ENCODE results near the gene CCM2. TPM values are rescaled to one million over a fixed set of nuclear protein-coding genes. Genes with fewer than 3 reads are reported as not detected.

Gene CCM2
- total and polyA plus RNA-seq, 2 experiments from 2014 or later: 24.9 to 40.1 TPM

- no peak overlapping the region for H3K27ac ChIP-seq (ENCODE audit: low read depth)
- H3K4me3 Mint-ChIP-seq: no peak overlapping the region
- H3K27me3 Mint-ChIP-seq (ENCODE audit: insufficient read depth, low read depth, poor library complexity): peaks cover 4% of the 10 kb centered on the region
- peaks cover 21% of the 10 kb centered on the region for H3K36me3 Mint-ChIP-seq (ENCODE audit: low read depth)
- peaks cover 18% of the 10 kb centered on the region for H3K9me3 Mint-ChIP-seq
- peaks cover 4% of the 10 kb centered on the region for H3K4me1 Mint-ChIP-seq
- no peak for ATAC-seq
- no peaks in the 10 kb centered on the region for H3K27me3 ChIP-seq (ENCODE audit: insufficient read depth)
- no peak overlapping the region for H2AFZ ChIP-seq
- H3K4me3 ChIP-seq: no peak overlapping the region
- H3K79me2 ChIP-seq (replicated peaks; ENCODE audit: insufficient read depth): peaks cover 32% of the 10 kb centered on the region
- peaks cover 19% of the 10 kb centered on the region for H4K20me1 ChIP-seq (replicated peaks; ENCODE audit: insufficient read depth)
- no peak overlapping the region for H3K27ac Mint-ChIP-seq
- no peaks in the 10 kb centered on the region for H3K9me2 ChIP-seq (ENCODE audit: insufficient read depth)
- no peak for DNase-seq (ENCODE audit: low spot score)
- no peaks in the 10 kb centered on the region for H3K4me1 ChIP-seq (ENCODE audit: insufficient read depth)
- no peaks in the 10 kb centered on the region for H3F3A ChIP-seq (replicated peaks; ENCODE audit: low read depth)
- H3K36me3 ChIP-seq (ENCODE audit: insufficient read depth): no peaks in the 10 kb centered on the region
- TF ChIP-seq NANOG (IDR thresholded peaks at IDR 0.05; ENCODE audit: borderline replicate concordance) (no peak), ZNF331 (CRISPR knock-in tag; IDR thresholded peaks at IDR 0.05; ENCODE audit: low read depth) (no peak), EZH2phosphoT487 (IDR thresholded peaks at IDR 0.05; ENCODE audit: unreplicated experiment) (no peak), ZNF114 (CRISPR knock-in tag; IDR thresholded peaks at IDR 0.05) (no peak), ZNF462 (CRISPR knock-in tag; IDR thresholded peaks at IDR 0.05) (no peak), CTCF (conservative IDR thresholded peaks at IDR 0.05; ENCODE audit: low read depth in 2 of 2) (no peak), JUNB (IDR thresholded peaks at IDR 0.05; ENCODE audit: unreplicated experiment) (no peak), POLR2AphosphoS5 (IDR thresholded peaks at IDR 0.05; ENCODE audit: low read depth) (no peak), EZH2 (IDR thresholded peaks at IDR 0.05; ENCODE audit: low read depth, unreplicated experiment) (no peak), CREB1 (CRISPR knock-in tag; IDR thresholded peaks at IDR 0.05; ENCODE audit: low read depth) (no peak), STAT1 (IDR thresholded peaks at IDR 0.05; ENCODE audit: unreplicated experiment) (no peak), ETS1 (IDR thresholded peaks at IDR 0.05) (no peak), REST (IDR thresholded peaks at IDR 0.05; ENCODE audit: unreplicated experiment) (no peak)
- H3K4me2 ChIP-seq: no peak overlapping the region
Observed at GRCh38 chr7:45017253-45017652, 17.3 kb downstream of the CCM2 start.

Data from GM23338 (cell line).